AML-193 (cell line): ENCODE measurements around the gene LRRC7.

ENCODE experiments used
- DNase-seq, 2 experiments: peaks; one replicate each; lab custom pipeline; 2025; lab: John Stamatoyannopoulos, UW

Gene LRRC7

GRCh38 chr1:69567652-69568420 is at the start of gene LRRC7:
Gene LRRC7 (plus strand): TSS chr1:69567922. CDS start chr1:69568640, 718 bp downstream.
- DNase-seq: no peak

GRCh38 chr1:69519006-69519405 is 48.7 kb upstream of the LRRC7 start:
- DNase-seq: no peak

GRCh38 chr1:69520326-69520725 is 47.4 kb upstream of the LRRC7 start:
- no peak for DNase-seq

- no peak for DNase-seq
Measured at GRCh38 chr1:69523032-69523431, 44.7 kb upstream of the LRRC7 start.

- no peak for DNase-seq
Measured at GRCh38 chr1:69523461-69523860, 44.3 kb upstream of the LRRC7 start.

- no peak for DNase-seq
Measured at GRCh38 chr1:69524015-69524414, 43.7 kb upstream of the LRRC7 start.

GRCh38 chr1:69527273-69527672 is 40.4 kb upstream of the LRRC7 start:
- no peak for DNase-seq

GRCh38 chr1:69528376-69528775 is 39.3 kb upstream of the LRRC7 start:
- DNase-seq: no peak

- DNase-seq: no peak
Measured at GRCh38 chr1:69533343-69533742, 34.4 kb upstream of the LRRC7 start.

- DNase-seq: no peak
Measured at GRCh38 chr1:69534829-69535228, 32.9 kb upstream of the LRRC7 start.

- DNase-seq: no peak
Measured at GRCh38 chr1:69535490-69535889, 32.2 kb upstream of the LRRC7 start.

- no peak for DNase-seq
Measured at GRCh38 chr1:69540052-69540451, 27.7 kb upstream of the LRRC7 start.

GRCh38 chr1:69551476-69552324 is 16.0 kb upstream of the LRRC7 start:
- no peak for DNase-seq

- DNase-seq: no peak
Measured at GRCh38 chr1:69553726-69554125, 14.0 kb upstream of the LRRC7 start.

GRCh38 chr1:69568421-69569174 is 876 bp downstream of the LRRC7 start:
- DNase-seq: no peak

GRCh38 chr1:69569175-69569541 is 1.4 kb downstream of the LRRC7 start:
- DNase-seq: no peak

- no peak for DNase-seq
Measured at GRCh38 chr1:69569576-69570328, 2.0 kb downstream of the LRRC7 start.

- DNase-seq: no peak
Measured at GRCh38 chr1:69570356-69570755, 2.6 kb downstream of the LRRC7 start.

- DNase-seq: no peak
Measured at GRCh38 chr1:69572921-69573320, 5.2 kb downstream of the LRRC7 start.

GRCh38 chr1:69573911-69574310 is 6.2 kb downstream of the LRRC7 start:
- no peak for DNase-seq

- DNase-seq: no peak
Measured at GRCh38 chr1:69585666-69586065, 17.9 kb downstream of the LRRC7 start.

- DNase-seq: no peak
Measured at GRCh38 chr1:69587391-69587790, 19.7 kb downstream of the LRRC7 start.
